Smooth muscle cell (in vitro differentiated cells): Measurements from ENCODE around the gene SYNPO2. TPM values are rescaled to one million over a fixed set of nuclear protein-coding genes. Genes with fewer than 3 reads are reported as not detected.

Source experiments
- DNase-seq: peaks from one replicate; lab custom pipeline; 2025; ENCODE audit not compliant: unreplicated experiment; lab: John Stamatoyannopoulos, UW
- H2AFZ ChIP-seq: fragments of 200-600 bp; sonication (generic); 2 replicates; pipeline ENCODE4 v1.6.0; 2016; ENCODE audit warnings: antibody characterized with exemption, low read depth, mild to moderate bottlenecking
- H3F3A ChIP-seq: fragments of 200-600 bp; sonication (generic); 2 replicates; pipeline ENCODE4 v1.6.0; 2017; ENCODE audit warnings: antibody characterized with exemption, low read depth
- H3K27ac ChIP-seq: fragments of 200-600 bp; sonication (generic); 2 replicates; pipeline ENCODE4 v1.5.1; 2016; ENCODE audit warnings: low read depth, mild to moderate bottlenecking
- H3K27me3 ChIP-seq: fragments of 200-600 bp; sonication (generic); 2 replicates; pipeline ENCODE4 v1.6.1; 2016; ENCODE audit warnings: low read depth, mild to moderate bottlenecking
- H3K36me3 ChIP-seq: fragments of 200-600 bp; sonication (generic); 2 replicates; pipeline ENCODE4 v1.5.1; 2016; ENCODE audit warnings: low read depth
- H3K4me1 ChIP-seq: fragments of 200-600 bp; sonication (generic); 2 replicates; pipeline ENCODE4 v1.5.1; 2016; ENCODE audit warnings: low read depth
- H3K4me2 ChIP-seq: fragments of 200-600 bp; sonication (generic); 2 replicates; pipeline ENCODE4 v1.6.0; 2016; ENCODE audit warnings: mild to moderate bottlenecking
- H3K4me3 ChIP-seq: fragments of 200-600 bp; sonication (generic); 2 replicates; pipeline ENCODE4 v1.5.1; 2016; ENCODE audit warnings: mild to moderate bottlenecking
- H3K79me2 ChIP-seq: fragments of 200-600 bp; sonication (generic); 2 replicates; pipeline ENCODE4 v1.6.0; 2016; ENCODE audit warnings: low read depth, mild to moderate bottlenecking
- H3K9ac ChIP-seq: fragments of 200-600 bp; sonication (generic); 2 replicates; pipeline ENCODE4 v1.6.0; 2016; ENCODE audit warnings: low read depth
- H3K9me3 ChIP-seq: fragments of 200-600 bp; sonication (generic); replicated peaks from 2 replicates; pipeline ENCODE4 v1.5.1; 2016; ENCODE audit warnings: low read depth
- H4K20me1 ChIP-seq: fragments of 200-600 bp; sonication (generic); 2 replicates; pipeline ENCODE4 v1.6.0; 2016; ENCODE audit warnings: low read depth
- WGBS: methylation state at CpG from one replicate; pipeline ENCODE4 v1.1.7; 2016; ENCODE audit warnings: low lambda C conversion rate; 5-methylcytosine and 5-hydroxymethylcytosine counted together
- polyA plus RNA-seq: library from polyadenylated mRNA; unstranded; fragments of >200 nt; fragmentation: Nextera tagmentation; extraction: Ambion mirVana; gene quantifications from 2 replicates; pipeline ENCODE4 v1.2.1, GENCODE V29; 2016
- total RNA-seq: library from RNA; depleted of rRNA; stranded (reverse); fragments of >200 nt; gene quantifications from 2 replicates; pipeline ENCODE4 v1.2.3, GENCODE V29; 2014
- TF ChIP-seq, protein P1 (sequence below): fragments of 200-600 bp; sonication (generic); IDR thresholded peaks from 2 replicates; pipeline ENCODE4 v1.5.1; 2017; ENCODE audit warnings: borderline replicate concordance, mild to moderate bottlenecking, antibody characterized with exemption; ENCODE audit not compliant: insufficient read depth, poor library complexity, severe bottlenecking

The SYNPO2 gene
- total and polyA plus RNA-seq, 2 experiments from 2014 or later: 0.08 to 4.5 TPM

DNA sequence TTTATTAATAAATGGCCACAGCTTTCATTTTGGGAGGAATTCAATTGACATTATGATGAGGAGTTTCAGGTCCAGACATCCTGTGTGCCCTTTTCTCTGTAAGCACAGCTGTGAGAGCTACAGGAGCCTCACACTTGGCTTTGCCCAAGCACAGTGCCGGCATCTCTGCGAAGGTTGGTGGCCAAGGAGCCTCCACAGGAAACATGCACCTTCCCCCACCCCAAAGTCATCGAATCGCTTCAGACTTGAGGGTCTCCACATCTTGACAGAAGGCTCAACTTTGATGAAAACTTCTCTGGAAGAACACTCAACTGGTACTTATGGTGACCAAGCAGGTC, 100.0 kb downstream of the SYNPO2 start:
- Histone ChIP-seq H3F3A (no peaks in the 10 kb centered on the region), H3K9ac (peak overlapping the region; percentile 24), H3K4me3 (no peak overlapping the region), H3K9me3 (no peaks in the 10 kb centered on the region), H2AFZ (no peak overlapping the region), H3K36me3 (no peaks in the 10 kb centered on the region), H4K20me1 (no peaks in the 10 kb centered on the region), H3K4me2 (no peak overlapping the region), H3K79me2 (no peaks in the 10 kb centered on the region), H3K27me3 (no peaks in the 10 kb centered on the region), H3K4me1 (no peaks in the 10 kb centered on the region), H3K27ac (peak overlapping the region; percentile 88)
- TF ChIP-seq, protein P1, sequence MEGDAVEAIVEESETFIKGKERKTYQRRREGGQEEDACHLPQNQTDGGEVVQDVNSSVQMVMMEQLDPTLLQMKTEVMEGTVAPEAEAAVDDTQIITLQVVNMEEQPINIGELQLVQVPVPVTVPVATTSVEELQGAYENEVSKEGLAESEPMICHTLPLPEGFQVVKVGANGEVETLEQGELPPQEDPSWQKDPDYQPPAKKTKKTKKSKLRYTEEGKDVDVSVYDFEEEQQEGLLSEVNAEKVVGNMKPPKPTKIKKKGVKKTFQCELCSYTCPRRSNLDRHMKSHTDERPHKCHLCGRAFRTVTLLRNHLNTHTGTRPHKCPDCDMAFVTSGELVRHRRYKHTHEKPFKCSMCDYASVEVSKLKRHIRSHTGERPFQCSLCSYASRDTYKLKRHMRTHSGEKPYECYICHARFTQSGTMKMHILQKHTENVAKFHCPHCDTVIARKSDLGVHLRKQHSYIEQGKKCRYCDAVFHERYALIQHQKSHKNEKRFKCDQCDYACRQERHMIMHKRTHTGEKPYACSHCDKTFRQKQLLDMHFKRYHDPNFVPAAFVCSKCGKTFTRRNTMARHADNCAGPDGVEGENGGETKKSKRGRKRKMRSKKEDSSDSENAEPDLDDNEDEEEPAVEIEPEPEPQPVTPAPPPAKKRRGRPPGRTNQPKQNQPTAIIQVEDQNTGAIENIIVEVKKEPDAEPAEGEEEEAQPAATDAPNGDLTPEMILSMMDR: no peak
- DNase-seq: no peak
- WGBS: 96% methylated on average over 4 of the region's 4 CpGs

DNA sequence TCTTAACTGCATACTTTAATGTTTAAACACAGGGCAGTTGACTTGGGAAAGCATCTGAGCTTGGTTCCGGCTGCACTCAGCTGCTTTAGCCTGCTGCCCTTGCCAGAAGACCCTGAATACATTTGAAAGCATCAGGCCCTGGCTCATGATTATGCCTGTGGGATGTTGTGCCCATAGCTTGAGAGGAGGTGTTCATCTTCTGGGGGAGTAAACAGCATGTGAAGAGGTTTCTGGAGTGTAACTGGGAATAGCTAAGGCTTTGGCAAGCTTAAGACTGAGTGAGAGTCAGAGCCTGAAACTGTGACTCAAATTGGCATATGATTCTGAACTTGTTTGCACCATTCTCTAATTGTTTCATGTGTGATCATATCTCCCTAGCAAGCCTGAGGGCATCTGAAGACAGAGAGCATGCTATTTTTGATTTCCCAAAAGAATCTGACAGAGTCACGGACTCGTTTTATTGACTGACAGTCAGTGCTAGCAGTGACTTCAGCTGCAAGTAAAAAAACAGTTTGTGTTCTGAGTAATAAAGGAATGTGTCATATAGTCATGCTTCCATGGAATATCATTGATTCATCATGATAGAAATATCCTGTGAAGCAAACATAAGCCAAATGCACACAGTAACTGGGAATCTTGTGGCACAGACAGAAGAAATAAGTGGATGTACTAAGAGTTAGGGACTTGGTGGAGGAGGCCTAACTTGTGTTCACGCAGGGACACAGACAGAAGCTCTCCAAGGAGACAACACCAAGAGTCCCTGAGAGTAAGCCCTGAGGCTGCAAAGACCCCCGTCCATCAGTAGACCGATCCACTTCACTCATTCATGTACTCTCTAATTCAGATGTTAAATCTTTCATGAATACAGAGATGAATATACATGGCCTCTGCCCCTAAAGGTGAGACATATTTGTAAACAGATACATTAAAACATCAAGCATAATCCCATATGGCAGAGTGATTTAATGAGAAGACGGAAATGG, 100.7 kb downstream of the SYNPO2 start:
- TF ChIP-seq, protein P1: no peak
- no peaks in the 10 kb centered on the region for H3K27me3 ChIP-seq
- peak overlapping the region; percentile 88 for H3K27ac ChIP-seq
- H2AFZ ChIP-seq: no peak overlapping the region
- DNase-seq: no peak
- H3F3A ChIP-seq: no peaks in the 10 kb centered on the region
- H3K4me2 ChIP-seq: peak overlapping the region; percentile 34
- H3K79me2 ChIP-seq: no peaks in the 10 kb centered on the region
- WGBS: 89% methylated on average over 7 of the region's 7 CpGs
- H3K4me1 ChIP-seq: no peaks in the 10 kb centered on the region
- no peaks in the 10 kb centered on the region for H3K36me3 ChIP-seq
- H3K9ac ChIP-seq: peak overlapping the region; percentile 43
- H3K4me3 ChIP-seq: no peak overlapping the region
- no peaks in the 10 kb centered on the region for H4K20me1 ChIP-seq
- no peaks in the 10 kb centered on the region for H3K9me3 ChIP-seq

DNA sequence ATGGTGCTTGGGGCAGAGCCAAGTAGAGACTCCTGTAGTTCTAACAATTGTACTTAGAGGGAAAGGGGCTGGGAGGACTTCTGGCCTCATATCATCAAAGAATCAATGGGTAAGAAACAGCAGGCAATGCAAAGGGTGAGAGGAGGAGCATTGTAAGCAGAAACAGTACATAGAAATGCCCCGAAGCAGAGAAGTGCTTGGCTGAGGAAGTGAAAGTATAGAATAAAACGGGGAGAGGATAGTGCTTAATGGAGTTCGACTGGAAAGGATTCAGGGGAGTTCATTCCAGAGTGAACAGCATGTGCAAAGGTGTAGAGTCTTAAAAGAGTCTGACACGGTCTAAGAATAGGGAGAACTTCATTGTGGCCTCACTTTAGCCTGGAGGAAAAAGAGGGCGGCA, 103.0 kb downstream of the SYNPO2 start:
- no peaks in the 10 kb centered on the region for H4K20me1 ChIP-seq
- no peaks in the 10 kb centered on the region for H3K9me3 ChIP-seq
- no peaks in the 10 kb centered on the region for H3F3A ChIP-seq
- TF ChIP-seq, protein P1: no peak
- DNase-seq: no peak
- no peaks in the 10 kb centered on the region for H3K4me1 ChIP-seq
- H3K27me3 ChIP-seq: no peaks in the 10 kb centered on the region
- H2AFZ ChIP-seq: no peak overlapping the region
- no peaks in the 10 kb centered on the region for H3K79me2 ChIP-seq
- WGBS: 89% methylated on average over 5 of the region's 5 CpGs
- H3K9ac ChIP-seq: no peak overlapping the region
- no peak overlapping the region for H3K4me3 ChIP-seq
- H3K36me3 ChIP-seq: no peaks in the 10 kb centered on the region
- H3K4me2 ChIP-seq: no peak overlapping the region
- no peak overlapping the region for H3K27ac ChIP-seq
